GM19238 (cell line): Measurements from ENCODE around the gene NEDD4L.

Experiments
- DNase-seq: peaks from one replicate; pipeline ENCODE4 v3.0.0; 2011; ENCODE audit warnings: low spot score; ENCODE audit not compliant: insufficient read length

Gene NEDD4L

DNA sequence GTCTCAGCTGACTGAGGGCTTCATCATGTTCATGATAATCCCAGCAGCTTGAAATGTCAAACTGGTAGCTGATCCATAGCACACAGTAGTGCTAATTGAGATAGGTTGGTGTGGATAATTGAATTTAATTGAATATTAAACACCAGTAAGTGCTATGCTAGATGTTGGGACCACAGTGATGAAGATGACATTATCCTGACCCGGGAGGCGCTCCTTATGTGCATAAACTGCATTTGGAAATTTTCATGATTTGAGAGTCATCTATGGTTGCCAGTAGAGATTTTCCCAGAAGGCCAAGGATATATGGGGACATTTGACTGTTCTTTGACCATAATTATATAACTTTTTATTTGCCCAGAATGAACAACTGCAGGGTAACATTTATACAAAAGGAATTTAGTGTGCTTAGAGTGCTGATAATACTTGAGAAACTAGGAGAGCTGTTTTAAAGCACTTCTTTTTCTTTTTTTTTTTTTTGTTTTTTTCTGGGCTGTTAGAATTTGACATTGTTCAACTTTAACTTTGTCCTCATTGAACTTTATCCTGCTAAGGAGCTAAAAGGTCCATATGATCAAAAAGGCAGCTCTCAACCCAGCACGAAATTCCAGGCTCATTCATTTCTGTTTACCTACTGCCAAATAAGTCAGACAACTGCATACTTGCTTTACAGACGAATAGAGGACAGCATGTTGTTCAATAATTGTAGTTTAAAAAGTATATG lies 242.8 kb downstream of the NEDD4L start:
- DNase-seq = no peak

DNA sequence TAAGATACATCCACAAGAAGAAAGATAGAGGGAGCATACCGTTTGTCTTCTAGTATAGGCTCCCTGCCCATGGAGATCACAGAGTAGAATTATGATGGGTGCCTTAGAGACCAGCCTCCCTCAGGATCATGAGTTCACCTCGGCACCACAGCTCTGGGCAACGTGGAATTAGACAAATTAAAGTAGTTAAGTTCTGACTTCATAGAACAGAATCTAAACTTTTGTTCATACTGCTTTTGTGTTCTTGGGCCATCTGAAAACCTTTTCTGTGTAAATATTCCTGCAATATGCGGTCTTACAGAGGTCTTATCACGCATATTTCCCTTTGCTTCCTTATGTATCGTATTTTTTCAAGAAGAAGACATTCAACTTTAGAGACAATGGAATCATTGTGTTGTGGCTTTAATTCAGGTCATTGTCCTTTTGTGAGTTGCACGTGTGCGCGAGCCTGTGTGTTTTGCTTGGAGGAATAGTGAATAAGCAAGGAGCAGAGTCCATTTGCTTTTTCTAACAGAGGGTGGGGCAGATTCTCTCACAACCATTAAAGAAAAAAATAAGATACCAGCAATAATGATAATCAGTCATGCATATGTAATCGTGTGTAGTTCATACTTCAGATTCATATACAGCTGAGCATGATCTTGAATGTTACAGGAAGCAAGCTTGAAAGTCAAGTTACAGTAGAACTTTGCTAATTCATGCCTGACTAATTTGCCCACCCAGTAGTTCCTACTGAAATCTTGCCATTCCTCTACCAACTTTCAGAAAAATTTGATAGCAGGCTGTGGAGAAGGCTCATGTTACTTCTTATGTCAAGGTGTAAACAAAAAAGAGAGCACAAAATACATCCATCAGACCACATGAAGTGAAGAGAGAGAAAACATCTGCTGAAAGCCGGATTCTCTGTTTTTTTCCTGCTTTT lies 243.6 kb downstream of the NEDD4L start:
- no peak for DNase-seq

- no peak for DNase-seq
Measured at GRCh38 chr18:58288921-58289797, 245.1 kb downstream of the NEDD4L start.

GRCh38 chr18:58290116-58290695 lies 246.2 kb downstream of the NEDD4L start:
- no peak for DNase-seq

DNA sequence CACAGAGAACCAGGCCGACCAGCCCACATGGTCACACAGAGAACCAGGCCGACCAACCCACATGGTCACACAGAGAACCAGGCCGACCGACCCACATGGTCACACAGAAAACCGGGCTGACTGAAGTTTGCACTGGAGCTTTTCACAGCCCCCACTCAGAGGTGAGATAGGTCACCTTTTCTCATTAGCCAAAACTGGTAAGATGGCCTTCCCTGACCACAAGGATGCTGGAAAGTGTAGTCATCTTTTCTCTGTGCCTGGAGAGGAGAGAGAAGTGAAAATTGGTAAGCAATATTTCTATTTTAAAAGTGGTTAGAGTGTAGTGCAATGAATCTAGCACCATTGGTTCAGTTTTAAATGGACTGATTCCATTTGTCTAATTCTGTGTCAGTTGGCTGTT lies 247.1 kb downstream of the NEDD4L start:
- no peak for DNase-seq

DNA sequence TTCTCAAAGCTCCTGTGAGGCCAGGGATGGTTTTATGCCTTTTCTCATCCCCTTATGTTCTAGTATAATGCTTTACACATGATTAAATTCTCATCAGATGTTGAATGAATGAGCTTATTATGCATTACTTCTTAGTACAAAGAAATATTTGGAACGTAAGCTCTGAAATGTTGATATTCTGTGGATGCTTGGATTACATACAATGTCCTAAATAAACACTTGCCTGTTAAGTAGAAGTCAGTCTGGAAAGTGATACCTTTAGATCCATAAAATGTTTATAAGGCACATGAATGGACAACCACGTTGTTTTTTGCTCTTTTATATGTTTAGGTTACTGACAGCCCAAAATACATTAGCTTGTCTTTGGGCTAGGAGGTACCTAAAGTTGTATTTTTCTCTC lies 248.6 kb downstream of the NEDD4L start:
- DNase-seq = no peak

- DNase-seq = no peak
Measured at GRCh38 chr18:58297198-58297597, 253.2 kb downstream of the NEDD4L start.

DNA sequence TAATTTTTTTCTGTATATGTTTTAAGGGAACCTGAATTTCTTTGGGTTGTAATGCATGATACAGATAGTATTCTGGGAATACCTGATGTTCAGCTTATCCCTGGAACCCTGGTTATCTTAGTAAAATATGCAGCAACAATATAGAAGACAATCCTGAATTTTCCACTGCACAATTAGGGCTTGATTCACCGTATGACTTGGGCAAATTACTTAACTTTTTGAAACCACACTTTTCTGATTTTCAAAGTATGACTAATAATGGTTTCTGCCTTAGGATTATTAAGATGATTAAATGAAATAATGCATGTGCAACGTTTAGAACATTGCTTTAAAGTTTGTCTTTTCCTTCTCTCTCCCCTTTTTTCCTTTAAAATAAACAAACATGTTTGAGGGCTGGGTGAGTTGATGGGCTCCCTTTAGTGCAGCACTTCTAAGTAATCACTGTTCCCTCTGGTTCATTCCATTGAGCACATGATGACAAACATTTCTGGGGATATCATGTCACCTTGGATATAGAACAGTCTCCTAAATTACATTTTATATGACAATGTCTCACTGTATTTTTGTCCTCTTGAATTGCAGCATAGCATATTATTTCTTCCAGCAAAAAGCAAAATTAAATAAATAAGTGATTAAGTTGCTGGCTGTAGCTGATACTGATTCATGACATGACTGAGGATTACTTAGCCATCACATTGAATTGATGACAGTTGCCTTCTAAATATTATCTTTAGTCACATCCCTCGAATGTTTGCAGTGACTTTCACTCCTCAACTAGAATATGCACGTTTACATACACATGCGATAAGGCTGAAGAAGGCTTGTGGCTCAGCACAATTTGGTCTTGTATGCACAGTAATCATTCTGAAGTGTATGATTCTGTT lies 254.5 kb downstream of the NEDD4L start:
- no peak for DNase-seq

DNA sequence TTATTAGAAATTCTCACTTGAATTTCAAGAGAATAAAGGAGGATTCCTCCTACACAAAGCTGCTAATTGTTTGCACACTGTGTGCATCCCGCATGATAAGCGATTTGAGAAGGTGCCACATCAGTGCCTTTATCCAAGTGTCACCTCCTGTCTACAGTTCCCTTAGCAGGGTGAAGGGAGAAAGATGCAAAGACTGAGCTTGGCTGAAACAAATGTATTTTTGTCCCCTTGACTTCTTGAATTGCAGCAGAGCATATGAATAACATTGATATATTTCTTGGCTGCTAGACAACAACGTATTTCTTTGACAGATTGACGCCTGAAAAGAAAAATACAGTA lies 255.1 kb downstream of the NEDD4L start:
- DNase-seq = no peak

DNA sequence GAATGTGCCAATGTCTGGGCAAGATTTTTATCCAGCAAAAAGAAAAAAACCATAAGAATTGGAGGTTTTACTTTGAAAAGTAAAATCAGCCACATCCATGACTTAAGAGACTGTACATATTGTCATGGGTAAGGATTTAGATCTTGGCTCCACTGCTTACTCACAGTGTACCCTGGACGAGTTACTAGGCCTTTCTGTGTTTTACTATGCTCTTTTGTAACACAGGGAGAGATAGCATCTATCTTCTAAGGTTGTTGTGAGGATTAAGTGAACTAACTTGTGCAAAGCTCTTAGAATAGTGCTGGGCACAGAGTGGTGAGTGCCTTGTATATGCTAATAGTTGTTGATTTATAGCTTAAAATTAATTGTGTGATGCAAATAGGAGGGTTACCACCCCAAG lies 255.9 kb downstream of the NEDD4L start:
- DNase-seq = no peak

DNA sequence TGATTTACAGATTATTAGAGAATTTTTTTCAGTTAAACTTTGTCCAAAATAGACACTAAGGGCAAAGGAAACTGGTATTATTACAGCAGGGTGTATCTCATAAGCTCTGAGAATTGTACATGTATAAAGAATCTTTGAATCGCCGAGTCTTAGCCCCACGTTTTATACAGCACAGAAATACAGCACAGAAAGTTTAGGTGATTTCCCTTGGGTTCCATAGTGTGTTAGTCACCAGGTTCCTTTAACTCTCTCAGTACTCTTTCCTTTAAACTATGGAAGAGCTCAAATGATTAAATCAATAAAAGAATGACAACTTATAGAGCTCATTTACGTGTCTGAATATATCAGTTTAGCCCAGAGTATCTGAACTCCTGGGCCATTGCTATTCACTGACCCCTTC lies 256.8 kb downstream of the NEDD4L start:
- no peak for DNase-seq

GRCh38 chr18:58302811-58303210 lies 258.8 kb downstream of the NEDD4L start:
- no peak for DNase-seq

DNA sequence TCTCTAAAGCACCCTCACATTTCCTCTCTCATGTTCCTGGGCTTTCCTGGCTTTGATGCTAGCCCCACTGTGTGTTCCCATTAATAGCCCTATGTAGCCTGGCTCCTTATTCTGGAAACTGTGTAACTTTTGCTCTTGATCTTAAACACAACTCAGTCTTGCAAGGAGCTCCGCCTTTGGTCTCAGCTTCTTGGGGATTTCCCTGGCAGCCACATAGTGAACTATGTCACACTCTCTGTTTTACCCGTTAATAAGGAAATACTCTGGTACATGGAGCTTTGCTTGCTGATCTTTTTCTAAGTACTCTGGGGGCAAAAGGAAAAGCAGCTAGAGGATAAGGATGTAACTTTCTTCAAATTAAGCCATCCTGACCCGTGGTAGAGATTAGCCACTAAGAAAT lies 259.3 kb downstream of the NEDD4L start:
- no peak for DNase-seq

GRCh38 chr18:58305792-58306191 lies 261.8 kb downstream of the NEDD4L start:
- no peak for DNase-seq

DNA sequence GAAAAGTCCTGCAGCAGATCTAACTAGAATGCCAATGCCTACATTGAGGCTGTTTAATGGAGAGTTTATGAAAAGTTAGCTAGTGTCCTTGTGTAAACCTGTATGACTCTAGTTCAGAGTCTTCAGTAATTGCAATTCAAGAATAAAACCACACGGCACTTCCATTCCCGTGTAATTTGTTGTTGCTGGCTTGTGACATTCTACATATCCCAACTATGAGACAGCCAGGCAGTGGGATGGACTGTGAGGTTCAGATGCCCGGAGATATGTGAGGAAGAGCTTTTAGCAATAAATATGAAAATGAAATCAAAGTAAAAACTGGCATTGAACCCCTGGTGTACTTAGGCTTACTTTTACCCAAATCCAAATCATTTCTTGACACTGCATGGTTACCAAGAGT lies 263.4 kb downstream of the NEDD4L start:
- DNase-seq = no peak

DNA sequence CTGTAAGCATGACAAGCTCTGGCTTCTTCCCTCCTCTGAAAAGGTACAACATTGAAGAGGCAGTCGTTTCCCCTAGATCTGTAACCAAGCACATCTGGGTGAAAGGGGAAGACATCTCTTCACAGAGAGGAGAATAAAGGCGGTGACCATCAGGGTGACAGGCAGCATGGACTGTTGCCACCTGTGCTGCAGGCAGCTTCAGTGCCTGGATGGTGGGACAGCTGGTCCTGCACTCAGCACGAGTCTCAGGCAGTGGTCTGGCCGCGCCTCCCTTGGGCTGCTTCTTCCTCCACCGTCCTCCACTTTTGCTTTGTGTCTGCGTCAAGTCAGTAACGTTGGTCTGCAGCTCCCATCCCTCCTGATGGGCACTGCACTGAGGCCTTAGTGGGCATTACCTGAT lies 264.4 kb downstream of the NEDD4L start:
- no peak for DNase-seq

GRCh38 chr18:58309099-58309498 lies 265.1 kb downstream of the NEDD4L start:
- no peak for DNase-seq

GRCh38 chr18:58309610-58310239 lies 265.7 kb downstream of the NEDD4L start:
- DNase-seq = no peak

DNA sequence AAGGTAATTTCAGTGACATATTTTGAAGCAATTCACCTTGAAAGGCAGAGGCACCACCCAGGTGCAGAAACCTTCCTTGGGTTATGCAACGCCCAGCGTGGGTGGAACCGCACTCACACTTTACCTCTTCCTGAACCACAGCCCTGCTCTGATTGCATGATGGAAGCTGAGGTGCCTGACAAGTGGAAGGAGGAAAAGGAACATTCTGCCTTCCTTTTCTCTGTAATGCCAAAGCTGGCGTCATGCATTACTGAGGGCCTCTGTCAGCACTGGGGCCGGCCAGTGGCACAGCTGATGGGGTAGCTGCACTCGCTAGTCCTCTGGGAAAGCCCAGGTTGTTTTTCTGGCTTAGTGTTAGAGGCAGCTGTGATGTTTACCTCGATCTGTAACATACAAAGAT lies 266.5 kb downstream of the NEDD4L start:
- no peak for DNase-seq

DNA sequence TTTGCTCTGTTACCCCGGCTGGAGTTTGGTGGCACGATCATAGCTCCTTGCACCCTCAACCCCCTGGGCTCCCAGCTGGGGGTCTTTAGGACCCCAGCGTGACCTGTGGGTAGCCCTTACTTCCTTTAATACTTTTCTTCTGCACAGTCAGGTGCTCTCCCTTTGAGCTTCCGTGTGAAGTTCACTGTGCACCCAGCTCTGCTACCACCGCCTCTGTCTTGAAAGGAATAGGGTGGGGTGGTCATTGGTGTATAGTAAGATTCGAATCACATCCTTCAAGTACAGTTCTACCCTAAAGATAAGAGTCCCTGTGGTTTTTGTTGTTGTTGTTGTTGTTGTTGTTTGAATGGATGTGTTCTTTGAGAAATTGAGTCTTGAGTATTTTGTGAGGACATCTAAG lies 267.4 kb downstream of the NEDD4L start:
- DNase-seq = no peak
